Measurements from ENCODE around the gene PECR. TPM values are rescaled to one million over a fixed set of nuclear protein-coding genes. Genes with fewer than 3 reads are reported as not detected.

The PECR gene
- total and polyA plus RNA-seq, 10 donors, result 5.0 to 16.9 (median 9.9) TPM

GRCh38 chr2:216033403-216033802, 48.2 kb downstream of the PECR start:
- TF ChIP-seq POLR2A (IDR thresholded peaks at IDR 0.05), result no peak
- TF ChIP-seq CTCF (IDR thresholded peaks at IDR 0.05 in 8 of 11, conservative IDR thresholded peaks at IDR 0.05 in 3 of 11), result no peak
- no peak for TF ChIP-seq POLR2AphosphoS5 (IDR thresholded peaks at IDR 0.05)
- Histone ChIP-seq H3K27ac (no peak overlapping the region), H3K9me3 (no peaks in the 10 kb centered on the region), H3K27me3 (replicated peaks in 1 of 7) (no peaks in the 10 kb centered on the region), H3K36me3 (peaks cover 0 to 63% (median 3%) of the 10 kb centered on the region in 6 donors), H3K4me3 (no peak overlapping the region), H3K4me1 (peaks cover 0 to 19% (median 6%) of the 10 kb centered on the region in 6 donors)
- intact Hi-C loops (cut with DNase I; ENCODE audit: low total_unique reads), result loop anchor here (10.0 kb wide), 1 partner anchor 631 kb away; no protein-coding TSS in a partner anchor
- no peak for DNase-seq
- 78 to 94% (median 85%) methylated on average over 3 of the region's 3 CpGs for WGBS, 5 donors

GRCh38 chr2:216031960-216032689, 49.5 kb downstream of the PECR start:
- intact Hi-C loops (cut with DNase I; ENCODE audit: low total_unique reads), result loop anchor here (10.0 kb wide), 1 partner anchor 633 kb away; no protein-coding TSS in a partner anchor
- DNase-seq, result no peak
- Histone ChIP-seq H3K36me3 (peaks cover 0 to 57% (median 2%) of the 10 kb centered on the region in 6 donors), H3K27ac (no peak overlapping the region), H3K4me3 (no peak overlapping the region), H3K9me3 (no peaks in the 10 kb centered on the region), H3K27me3 (replicated peaks in 1 of 7) (no peaks in the 10 kb centered on the region), H3K4me1 (peaks cover 0 to 19% (median 6%) of the 10 kb centered on the region in 6 donors)
- TF ChIP-seq CTCF (IDR thresholded peaks at IDR 0.05 in 8 of 11, conservative IDR thresholded peaks at IDR 0.05 in 3 of 11) (no peak), POLR2AphosphoS5 (IDR thresholded peaks at IDR 0.05) (no peak), POLR2A (IDR thresholded peaks at IDR 0.05) (no peak)
- 84 to 90% (median 85%) methylated on average over 1 of the region's 1 CpG for WGBS, 5 donors

- Histone ChIP-seq H3K36me3 (peaks cover 0 to 38% (median 2%) of the 10 kb centered on the region in 6 donors), H3K9me3 (no peaks in the 10 kb centered on the region), H3K4me1 (peaks cover 0 to 19% (median 6%) of the 10 kb centered on the region in 6 donors), H3K27ac (no peak overlapping the region), H3K4me3 (no peak overlapping the region), H3K27me3 (replicated peaks in 1 of 7) (no peaks in the 10 kb centered on the region)
- intact Hi-C loops (cut with DNase I; ENCODE audit: low total_unique reads), result loop anchor here (10.0 kb wide), 1 partner anchor 635 kb away; no protein-coding TSS in a partner anchor
- DNase-seq, result no peak
- no peak for TF ChIP-seq POLR2AphosphoS5 (IDR thresholded peaks at IDR 0.05)
- no peak for TF ChIP-seq POLR2A (IDR thresholded peaks at IDR 0.05)
- no peak for TF ChIP-seq CTCF (IDR thresholded peaks at IDR 0.05 in 8 of 11, conservative IDR thresholded peaks at IDR 0.05 in 3 of 11)
- WGBS, 5 donors, result 83 to 99% (median 90%) methylated on average over 3 of the region's 3 CpGs
These were observed 51.4 kb downstream of the PECR start for GRCh38 chr2:216030216-216030615.

GRCh38 chr2:216029416-216030129, 52.0 kb downstream of the PECR start:
- no peak overlapping the region for H3K4me3 ChIP-seq
- DNase-seq, result no peak
- 85 to 93% (median 92%) methylated on average over 7 of the region's 7 CpGs for WGBS, 5 donors
- no peaks in the 10 kb centered on the region for H3K9me3 ChIP-seq
- no peaks in the 10 kb centered on the region for H3K27me3 ChIP-seq (replicated peaks in 1 of 7)
- H3K27ac ChIP-seq, result no peak overlapping the region
- H3K4me1 ChIP-seq, result peaks cover 0 to 19% (median 6%) of the 10 kb centered on the region in 6 donors
- intact Hi-C loops (cut with DNase I; ENCODE audit: low total_unique reads), result loop anchor here (10.0 kb wide), 1 partner anchor 635 kb away; no protein-coding TSS in a partner anchor
- peaks cover 0 to 33% (median 2%) of the 10 kb centered on the region in 6 donors for H3K36me3 ChIP-seq
- TF ChIP-seq POLR2A (IDR thresholded peaks at IDR 0.05) (no peak), POLR2AphosphoS5 (IDR thresholded peaks at IDR 0.05) (no peak), CTCF (IDR thresholded peaks at IDR 0.05 in 8 of 11, conservative IDR thresholded peaks at IDR 0.05 in 3 of 11) (no peak)

All from spleen (tissue), 11 donors.